ENCODE results near the gene MAPK1IP1L. TPM values are rescaled to one million over a fixed set of nuclear protein-coding genes. Genes with fewer than 3 reads are reported as not detected.

The MAPK1IP1L gene
- total and polyA plus RNA-seq, 2 of the 13 experiments (the other 11 are each of a cell fraction or from before 2014, with no cell fraction given), result 27.8 to 68.4 TPM

DNA sequence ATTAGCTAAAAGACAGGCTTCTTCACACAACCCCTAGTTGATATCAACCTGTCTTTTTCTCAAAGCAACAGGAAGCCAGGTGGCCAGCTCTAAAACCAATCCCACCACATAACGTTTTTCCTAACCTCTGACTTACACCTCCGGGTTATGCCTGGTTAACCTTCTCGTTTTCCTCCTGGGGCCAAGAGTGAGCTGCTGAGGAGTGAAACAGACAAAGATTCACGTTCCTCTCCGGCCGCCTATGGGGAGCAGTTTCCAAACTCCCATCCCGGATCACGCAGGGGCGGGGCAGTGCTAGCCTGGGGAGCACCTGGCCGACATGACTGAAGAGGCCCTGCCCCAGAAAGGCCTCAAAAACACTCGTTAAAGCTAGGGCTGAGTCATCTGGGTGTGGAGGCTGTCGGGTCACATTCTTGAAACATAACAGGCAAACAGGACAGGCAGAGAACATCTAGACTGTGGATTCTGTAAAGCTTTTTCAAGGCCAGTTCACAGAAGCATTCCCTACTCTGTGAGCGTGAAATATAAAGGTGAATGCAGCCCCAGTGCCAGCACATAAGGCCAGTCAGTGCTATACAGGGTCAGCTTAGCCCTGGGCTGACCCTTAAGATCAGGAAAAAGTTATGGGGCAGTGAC lies 51.7 kb downstream of the MAPK1IP1L start (continued):
- TF ChIP-seq, protein P1, sequence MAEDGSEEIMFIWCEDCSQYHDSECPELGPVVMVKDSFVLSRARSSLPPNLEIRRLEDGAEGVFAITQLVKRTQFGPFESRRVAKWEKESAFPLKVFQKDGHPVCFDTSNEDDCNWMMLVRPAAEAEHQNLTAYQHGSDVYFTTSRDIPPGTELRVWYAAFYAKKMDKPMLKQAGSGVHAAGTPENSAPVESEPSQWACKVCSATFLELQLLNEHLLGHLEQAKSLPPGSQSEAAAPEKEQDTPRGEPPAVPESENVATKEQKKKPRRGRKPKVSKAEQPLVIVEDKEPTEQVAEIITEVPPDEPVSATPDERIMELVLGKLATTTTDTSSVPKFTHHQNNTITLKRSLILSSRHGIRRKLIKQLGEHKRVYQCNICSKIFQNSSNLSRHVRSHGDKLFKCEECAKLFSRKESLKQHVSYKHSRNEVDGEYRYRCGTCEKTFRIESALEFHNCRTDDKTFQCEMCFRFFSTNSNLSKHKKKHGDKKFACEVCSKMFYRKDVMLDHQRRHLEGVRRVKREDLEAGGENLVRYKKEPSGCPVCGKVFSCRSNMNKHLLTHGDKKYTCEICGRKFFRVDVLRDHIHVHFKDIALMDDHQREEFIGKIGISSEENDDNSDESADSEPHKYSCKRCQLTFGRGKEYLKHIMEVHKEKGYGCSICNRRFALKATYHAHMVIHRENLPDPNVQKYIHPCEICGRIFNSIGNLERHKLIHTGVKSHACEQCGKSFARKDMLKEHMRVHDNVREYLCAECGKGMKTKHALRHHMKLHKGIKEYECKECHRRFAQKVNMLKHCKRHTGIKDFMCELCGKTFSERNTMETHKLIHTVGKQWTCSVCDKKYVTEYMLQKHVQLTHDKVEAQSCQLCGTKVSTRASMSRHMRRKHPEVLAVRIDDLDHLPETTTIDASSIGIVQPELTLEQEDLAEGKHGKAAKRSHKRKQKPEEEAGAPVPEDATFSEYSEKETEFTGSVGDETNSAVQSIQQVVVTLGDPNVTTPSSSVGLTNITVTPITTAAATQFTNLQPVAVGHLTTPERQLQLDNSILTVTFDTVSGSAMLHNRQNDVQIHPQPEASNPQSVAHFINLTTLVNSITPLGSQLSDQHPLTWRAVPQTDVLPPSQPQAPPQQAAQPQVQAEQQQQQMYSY (CRISPR knock-in tag; IDR thresholded peaks at IDR 0.05), result no peak
- TF ChIP-seq TCF7L2 (IDR thresholded peaks at IDR 0.05; ENCODE audit: low read depth, low read length) (no peak), ZNF274 (CRISPR knock-in tag; IDR thresholded peaks at IDR 0.05) (peak; percentile 49; the same call in 1 of the 2 replicates), FOXJ3 (CRISPR knock-in tag; IDR thresholded peaks at IDR 0.05; ENCODE audit: borderline replicate concordance) (no peak), STAG1 (CRISPR knock-in tag; IDR thresholded peaks at IDR 0.05) (no peak; the same call in 1 of the 2 replicates), SOX6 (IDR thresholded peaks at IDR 0.05) (no peak), SOX6 (CRISPR knock-in tag; IDR thresholded peaks at IDR 0.05) (peak; percentile 83), AGO2 (optimal IDR thresholded peaks at IDR 0.05; ENCODE audit: low read depth, low read length) (no peak), RARG (CRISPR knock-in tag; IDR thresholded peaks at IDR 0.05; ENCODE audit: low read depth) (no peak)
- TF ChIP-seq, protein P2, sequence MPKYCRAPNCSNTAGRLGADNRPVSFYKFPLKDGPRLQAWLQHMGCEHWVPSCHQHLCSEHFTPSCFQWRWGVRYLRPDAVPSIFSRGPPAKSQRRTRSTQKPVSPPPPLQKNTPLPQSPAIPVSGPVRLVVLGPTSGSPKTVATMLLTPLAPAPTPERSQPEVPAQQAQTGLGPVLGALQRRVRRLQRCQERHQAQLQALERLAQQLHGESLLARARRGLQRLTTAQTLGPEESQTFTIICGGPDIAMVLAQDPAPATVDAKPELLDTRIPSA (CRISPR knock-in tag; IDR thresholded peaks at IDR 0.05; ENCODE audit: borderline replicate concordance), result no peak
- TF ChIP-seq, protein P3, sequence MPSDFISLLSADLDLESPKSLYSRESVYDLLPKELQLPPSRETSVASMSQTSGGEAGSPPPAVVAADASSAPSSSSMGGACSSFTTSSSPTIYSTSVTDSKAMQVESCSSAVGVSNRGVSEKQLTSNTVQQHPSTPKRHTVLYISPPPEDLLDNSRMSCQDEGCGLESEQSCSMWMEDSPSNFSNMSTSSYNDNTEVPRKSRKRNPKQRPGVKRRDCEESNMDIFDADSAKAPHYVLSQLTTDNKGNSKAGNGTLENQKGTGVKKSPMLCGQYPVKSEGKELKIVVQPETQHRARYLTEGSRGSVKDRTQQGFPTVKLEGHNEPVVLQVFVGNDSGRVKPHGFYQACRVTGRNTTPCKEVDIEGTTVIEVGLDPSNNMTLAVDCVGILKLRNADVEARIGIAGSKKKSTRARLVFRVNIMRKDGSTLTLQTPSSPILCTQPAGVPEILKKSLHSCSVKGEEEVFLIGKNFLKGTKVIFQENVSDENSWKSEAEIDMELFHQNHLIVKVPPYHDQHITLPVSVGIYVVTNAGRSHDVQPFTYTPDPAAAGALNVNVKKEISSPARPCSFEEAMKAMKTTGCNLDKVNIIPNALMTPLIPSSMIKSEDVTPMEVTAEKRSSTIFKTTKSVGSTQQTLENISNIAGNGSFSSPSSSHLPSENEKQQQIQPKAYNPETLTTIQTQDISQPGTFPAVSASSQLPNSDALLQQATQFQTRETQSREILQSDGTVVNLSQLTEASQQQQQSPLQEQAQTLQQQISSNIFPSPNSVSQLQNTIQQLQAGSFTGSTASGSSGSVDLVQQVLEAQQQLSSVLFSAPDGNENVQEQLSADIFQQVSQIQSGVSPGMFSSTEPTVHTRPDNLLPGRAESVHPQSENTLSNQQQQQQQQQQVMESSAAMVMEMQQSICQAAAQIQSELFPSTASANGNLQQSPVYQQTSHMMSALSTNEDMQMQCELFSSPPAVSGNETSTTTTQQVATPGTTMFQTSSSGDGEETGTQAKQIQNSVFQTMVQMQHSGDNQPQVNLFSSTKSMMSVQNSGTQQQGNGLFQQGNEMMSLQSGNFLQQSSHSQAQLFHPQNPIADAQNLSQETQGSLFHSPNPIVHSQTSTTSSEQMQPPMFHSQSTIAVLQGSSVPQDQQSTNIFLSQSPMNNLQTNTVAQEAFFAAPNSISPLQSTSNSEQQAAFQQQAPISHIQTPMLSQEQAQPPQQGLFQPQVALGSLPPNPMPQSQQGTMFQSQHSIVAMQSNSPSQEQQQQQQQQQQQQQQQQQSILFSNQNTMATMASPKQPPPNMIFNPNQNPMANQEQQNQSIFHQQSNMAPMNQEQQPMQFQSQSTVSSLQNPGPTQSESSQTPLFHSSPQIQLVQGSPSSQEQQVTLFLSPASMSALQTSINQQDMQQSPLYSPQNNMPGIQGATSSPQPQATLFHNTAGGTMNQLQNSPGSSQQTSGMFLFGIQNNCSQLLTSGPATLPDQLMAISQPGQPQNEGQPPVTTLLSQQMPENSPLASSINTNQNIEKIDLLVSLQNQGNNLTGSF (CRISPR knock-in tag; IDR thresholded peaks at IDR 0.05), result 0 out of 2 replicates have a peak, but pooled peaks have one; percentile 24
- TF ChIP-seq, protein P4, sequence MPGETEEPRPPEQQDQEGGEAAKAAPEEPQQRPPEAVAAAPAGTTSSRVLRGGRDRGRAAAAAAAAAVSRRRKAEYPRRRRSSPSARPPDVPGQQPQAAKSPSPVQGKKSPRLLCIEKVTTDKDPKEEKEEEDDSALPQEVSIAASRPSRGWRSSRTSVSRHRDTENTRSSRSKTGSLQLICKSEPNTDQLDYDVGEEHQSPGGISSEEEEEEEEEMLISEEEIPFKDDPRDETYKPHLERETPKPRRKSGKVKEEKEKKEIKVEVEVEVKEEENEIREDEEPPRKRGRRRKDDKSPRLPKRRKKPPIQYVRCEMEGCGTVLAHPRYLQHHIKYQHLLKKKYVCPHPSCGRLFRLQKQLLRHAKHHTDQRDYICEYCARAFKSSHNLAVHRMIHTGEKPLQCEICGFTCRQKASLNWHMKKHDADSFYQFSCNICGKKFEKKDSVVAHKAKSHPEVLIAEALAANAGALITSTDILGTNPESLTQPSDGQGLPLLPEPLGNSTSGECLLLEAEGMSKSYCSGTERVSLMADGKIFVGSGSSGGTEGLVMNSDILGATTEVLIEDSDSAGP (CRISPR knock-in tag; IDR thresholded peaks at IDR 0.05; ENCODE audit: borderline replicate concordance), result peak; percentile 58; the same call in 1 of the 2 replicates
- TF ChIP-seq, protein P5, sequence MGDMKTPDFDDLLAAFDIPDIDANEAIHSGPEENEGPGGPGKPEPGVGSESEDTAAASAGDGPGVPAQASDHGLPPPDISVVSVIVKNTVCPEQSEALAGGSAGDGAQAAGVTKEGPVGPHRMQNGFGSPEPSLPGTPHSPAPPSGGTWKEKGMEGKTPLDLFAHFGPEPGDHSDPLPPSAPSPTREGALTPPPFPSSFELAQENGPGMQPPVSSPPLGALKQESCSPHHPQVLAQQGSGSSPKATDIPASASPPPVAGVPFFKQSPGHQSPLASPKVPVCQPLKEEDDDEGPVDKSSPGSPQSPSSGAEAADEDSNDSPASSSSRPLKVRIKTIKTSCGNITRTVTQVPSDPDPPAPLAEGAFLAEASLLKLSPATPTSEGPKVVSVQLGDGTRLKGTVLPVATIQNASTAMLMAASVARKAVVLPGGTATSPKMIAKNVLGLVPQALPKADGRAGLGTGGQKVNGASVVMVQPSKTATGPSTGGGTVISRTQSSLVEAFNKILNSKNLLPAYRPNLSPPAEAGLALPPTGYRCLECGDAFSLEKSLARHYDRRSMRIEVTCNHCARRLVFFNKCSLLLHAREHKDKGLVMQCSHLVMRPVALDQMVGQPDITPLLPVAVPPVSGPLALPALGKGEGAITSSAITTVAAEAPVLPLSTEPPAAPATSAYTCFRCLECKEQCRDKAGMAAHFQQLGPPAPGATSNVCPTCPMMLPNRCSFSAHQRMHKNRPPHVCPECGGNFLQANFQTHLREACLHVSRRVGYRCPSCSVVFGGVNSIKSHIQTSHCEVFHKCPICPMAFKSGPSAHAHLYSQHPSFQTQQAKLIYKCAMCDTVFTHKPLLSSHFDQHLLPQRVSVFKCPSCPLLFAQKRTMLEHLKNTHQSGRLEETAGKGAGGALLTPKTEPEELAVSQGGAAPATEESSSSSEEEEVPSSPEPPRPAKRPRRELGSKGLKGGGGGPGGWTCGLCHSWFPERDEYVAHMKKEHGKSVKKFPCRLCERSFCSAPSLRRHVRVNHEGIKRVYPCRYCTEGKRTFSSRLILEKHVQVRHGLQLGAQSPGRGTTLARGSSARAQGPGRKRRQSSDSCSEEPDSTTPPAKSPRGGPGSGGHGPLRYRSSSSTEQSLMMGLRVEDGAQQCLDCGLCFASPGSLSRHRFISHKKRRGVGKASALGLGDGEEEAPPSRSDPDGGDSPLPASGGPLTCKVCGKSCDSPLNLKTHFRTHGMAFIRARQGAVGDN (CRISPR knock-in tag; IDR thresholded peaks at IDR 0.05), result peak; percentile 97

Measured in HepG2 (cell line).